K562 (cell line): ENCODE data around the gene LCMT2. TPM values are rescaled to one million over a fixed set of nuclear protein-coding genes. Genes with fewer than 3 reads are reported as not detected.

ENCODE experiments used
- ATAC-seq: fragments of 200-7000 bp; cut with Tn5 transposase; 3 replicates; pipeline ENCODE4 v1.9.1; 2020; ENCODE audit warnings: moderate library complexity
- BruUV-seq: library from RNA; stranded (reverse); fragments of 400-500 nt; replicated peaks from 2 replicates; lab custom pipeline; 2021; lab: Mats Ljungman, UMichigan
- CTCF ChIA-PET: fragments of 300-600 bp; formaldehyde crosslinking; extraction: SDS; loops from one replicate; lab custom pipeline; 2021; ENCODE audit warnings: low intra/inter-chr PET ratio; lab: Yijun Ruan, JAX
- POLR2A ChIA-PET: fragments of 300-600, 350-650 bp; sonication (Branson Sonifier 250); formaldehyde crosslinking; extraction: SDS; loops from one replicate; lab custom pipeline; 2021; ENCODE audit warnings: antibody characterized with exemption, inconsistent platforms; lab: Yijun Ruan, JAX
- DNase-seq, 4 experiments: peaks; one replicate each; pipeline versions ENCODE4 v3.0.0 to v3.0.0-alpha.2; 2011 to 2018; ENCODE audit warnings: low spot score in 3 of 4, mixed read lengths in 3 of 4; ENCODE audit errors: extremely low read depth in 1 of 4
- FAIRE-seq: peaks from 2 replicates; lab custom pipeline; 2011; peaks lifted over from hg19 to GRCh38; lab: Jason Lieb, UNC
- H2AFZ ChIP-seq: 2 replicates; pipeline ENCODE4 v1.6.0; 2011; ENCODE audit warnings: low read depth, low read length, control low read depth, inconsistent platforms
- H3K27ac ChIP-seq: fragments of 200-600 bp; 3 replicates; pipeline ENCODE4 v1.8.0; 2011; ENCODE audit warnings: low read depth, mild to moderate bottlenecking, control low read depth, inconsistent platforms, low read length, moderate library complexity, mixed read lengths; ENCODE audit errors: extremely low read depth
- H3K27me3 ChIP-seq, 2 experiments: fragments of 300-600 bp in 1 of 2; 2 replicates in 1 of 2; 3 replicates in 1 of 2; pipeline versions ENCODE4 v1.6.0 to v1.8.0; 2011; ENCODE audit warnings: inconsistent platforms in 2 of 2, low read length in 2 of 2, mild to moderate bottlenecking in 1 of 2, mixed read lengths in 1 of 2, moderate library complexity in 1 of 2; ENCODE audit not compliant: control insufficient read depth in 2 of 2, insufficient read depth in 2 of 2
- H3K36me3 ChIP-seq: fragments of 300-600 bp; 3 replicates; pipeline ENCODE4 v1.8.0; 2011; ENCODE audit warnings: mild to moderate bottlenecking, low read length, inconsistent platforms; ENCODE audit not compliant: control insufficient read depth, insufficient read depth
- H3K4me1 ChIP-seq, 2 experiments: fragments of 200-600 bp in 1 of 2; replicated peaks in 1 of 2; 2 replicates in 1 of 2; 3 replicates in 1 of 2; pipeline versions ENCODE4 v1.5.1 to v1.8.0; 2011; ENCODE audit warnings: inconsistent platforms in 2 of 2, low read length in 2 of 2, mild to moderate bottlenecking in 1 of 2, mixed read lengths in 1 of 2, moderate library complexity in 1 of 2; ENCODE audit not compliant: control insufficient read depth in 2 of 2, insufficient read depth in 2 of 2
- H3K4me2 ChIP-seq: 2 replicates; pipeline ENCODE4 v1.6.1; 2011; ENCODE audit warnings: low read length, control low read depth, inconsistent platforms, mixed read lengths; ENCODE audit not compliant: insufficient read depth
- H3K4me3 ChIP-seq: fragments of 200-600 bp; sonication (generic), shearing (Covaris generic); 2 replicates; pipeline ENCODE4 v1.5.1; 2016; ENCODE audit warnings: control low read depth, inconsistent platforms
- H3K79me2 ChIP-seq: fragments of 200-600 bp; 3 replicates; pipeline ENCODE4 v1.8.0; 2011; ENCODE audit warnings: low read length, inconsistent platforms; ENCODE audit not compliant: control insufficient read depth, insufficient read depth
- H3K9ac ChIP-seq, 2 experiments: 2 replicates each; pipeline versions ENCODE4 v1.6.0 to v1.6.1; 2011; ENCODE audit warnings: low read depth in 2 of 2, low read length in 2 of 2, control low read depth in 1 of 2, inconsistent platforms in 1 of 2, mild to moderate bottlenecking in 1 of 2, mixed read lengths in 1 of 2; ENCODE audit not compliant: insufficient read depth in 1 of 2
- H3K9me1 ChIP-seq: one replicate; pipeline ENCODE4 v1.6.0; 2011; ENCODE audit warnings: inconsistent platforms, mild to moderate bottlenecking, low read length, moderate library complexity; ENCODE audit not compliant: control insufficient read depth, insufficient read depth
- H3K9me3 ChIP-seq: replicated peaks from 2 replicates; pipeline ENCODE4 v1.5.1; 2011; ENCODE audit warnings: low read depth, low read length, inconsistent platforms; ENCODE audit not compliant: control insufficient read depth, insufficient read depth
- H4K20me1 ChIP-seq: replicated peaks from 2 replicates; pipeline ENCODE4 v1.6.1; 2011; ENCODE audit warnings: low read length, inconsistent platforms, mixed read lengths; ENCODE audit not compliant: control insufficient read depth, insufficient read depth
- CREB1 ChIP-seq, 2 experiments: sonication (generic) in 1 of 2; formaldehyde crosslinking in 1 of 2; IDR thresholded peaks; 2 replicates each; pipeline versions ENCODE4 v1.6.1 to v1.8.0; 2012 to 2022; ENCODE audit warnings: inconsistent platforms in 1 of 2, mild to moderate bottlenecking in 1 of 2, missing genetic modification reagents in 1 of 2, moderate library complexity in 1 of 2
- HDAC6 ChIP-seq: IDR thresholded peaks from 2 replicates; pipeline ENCODE4 v1.6.1; 2012; ENCODE audit warnings: low read depth, mild to moderate bottlenecking, control low read depth, inconsistent platforms, low read length, moderate library complexity
- NFIC ChIP-seq: fragments of 450-650 bp; IDR thresholded peaks from 2 replicates; pipeline ENCODE4 v1.6.1; 2017; ENCODE audit warnings: mild to moderate bottlenecking, inconsistent platforms
- RNF2 ChIP-seq: sonication (generic); IDR thresholded peaks from 2 replicates; pipeline ENCODE4 v1.6.1; 2016
- ZNF175 ChIP-seq: fragments of 200-800 bp; sonication (Bioruptor generic); IDR thresholded peaks from 2 replicates; pipeline ENCODE4 v1.6.1; 2016; ENCODE audit warnings: low read depth, mild to moderate bottlenecking, missing genetic modification characterization, missing compliant biosample characterization
- WGBS: fragments of 100-300 bp; shearing (Covaris generic); methylation state at CpG from one replicate; pipeline ENCODE4 v1.1.6; 2016; ENCODE audit warnings: low coverage, mixed read lengths; ENCODE audit not compliant: insufficient coverage; ENCODE audit errors: missing lambda C conversion rate; 5-methylcytosine and 5-hydroxymethylcytosine counted together
- in situ Hi-C: fragments of 300-500 bp; cut with MboI; formaldehyde crosslinking; loops from 4 replicates; pipeline ENCODE4 v1.15.0; 2018; ENCODE audit warnings: inconsistent platforms, mixed read lengths
- intact Hi-C: fragments of 100-400 bp; cut with micrococcal nuclease; formaldehyde crosslinking; loops from 2 replicates; pipeline ENCODE4 v1.14.2; 2022
- polyA plus RNA-seq, 8 experiments: library from polyadenylated mRNA; depleted of rRNA in 4 of 8; stranded (reverse) in 5 of 8; unstranded in 3 of 8; fragments of >200 nt; fragmentation: Nextera tagmentation in 2 of 8; fragmentation: Illumina TruSeq in 1 of 8; extraction: Ambion mirVana in 2 of 8; extraction: Trizol in 1 of 8; gene quantifications; 2 replicates each; pipeline versions ENCODE4 v1.2.1 to v1.2.3, GENCODE V29; 2011 to 2014; ENCODE audit warnings: inconsistent platforms in 1 of 8, missing spikeins in 1 of 8
- total RNA-seq, 7 experiments: library from RNA; depleted of rRNA in 6 of 7; stranded (reverse); fragments of >200 nt in 6 of 7; fragmentation: Illumina TruSeq in 2 of 7; extraction: Trizol in 2 of 7; gene quantifications; 2 replicates each; pipeline versions ENCODE4 v1.2.1 to v1.2.3, GENCODE V29; 2011 to 2021; ENCODE audit warnings: low replicate concordance in 1 of 7
- TF ChIP-seq, protein P1 (sequence below): fragments of 450-650 bp; IDR thresholded peaks from one replicate; pipeline ENCODE4 v1.6.1; 2018; ENCODE audit warnings: mild to moderate bottlenecking, moderate library complexity; ENCODE audit not compliant: partially characterized antibody

The LCMT2 gene
- total and polyA plus RNA-seq, 9 of the 15 experiments (the other 6 are each of a cell fraction or from before 2014, with no cell fraction given): 2.5 to 22.3 (median 15.2) TPM

DNA sequence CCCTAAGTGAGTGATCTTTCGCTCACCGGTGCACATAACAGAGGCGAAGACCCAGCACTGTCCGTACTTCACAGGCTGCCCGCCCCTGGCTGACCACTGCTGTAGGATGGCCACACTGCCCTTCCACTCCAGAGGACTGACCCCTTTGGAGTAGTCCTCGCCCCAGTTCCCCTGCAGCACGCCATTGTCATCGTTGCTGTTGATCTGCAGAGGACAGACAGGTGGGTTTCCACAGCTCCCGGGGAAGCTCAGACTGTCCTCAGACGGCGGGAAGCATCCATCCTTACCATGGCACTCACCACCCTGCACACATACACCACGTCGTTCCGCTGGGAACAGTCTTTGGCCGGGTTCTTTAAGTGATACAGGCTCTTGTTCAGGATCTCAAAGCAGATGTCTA, 43.1 kb downstream of the LCMT2 start:
- POLR2A ChIA-PET: interaction anchor here (0.6 kb wide), 1 partner anchor 202 kb away, joined by 3 read pairs; no protein-coding TSS in a partner anchor
- ATAC-seq: no peak
- 0 out of 4 replicates have a peak overlapping the region, but pooled peaks of 1 of the 2 experiments have one; percentile 55 for H3K9ac ChIP-seq
- no peak overlapping the region for H3K4me3 ChIP-seq
- no peaks in the 10 kb centered on the region for H3K9me1 ChIP-seq
- no peaks in the 10 kb centered on the region for H3K9me3 ChIP-seq
- no peak overlapping the region for H3K27ac ChIP-seq
- no peaks in the 10 kb centered on the region for H3K79me2 ChIP-seq
- no peak overlapping the region for H3K4me2 ChIP-seq
- TF ChIP-seq CREB1 (IDR thresholded peaks at IDR 0.05) (no peak), CREB1 (CRISPR knock-in tag; IDR thresholded peaks at IDR 0.05) (no peak), NFIC (no peak), ZNF175 (CRISPR knock-in tag) (no peak), RNF2 (no peak), HDAC6 (no peak)
- TF ChIP-seq, protein P1, sequence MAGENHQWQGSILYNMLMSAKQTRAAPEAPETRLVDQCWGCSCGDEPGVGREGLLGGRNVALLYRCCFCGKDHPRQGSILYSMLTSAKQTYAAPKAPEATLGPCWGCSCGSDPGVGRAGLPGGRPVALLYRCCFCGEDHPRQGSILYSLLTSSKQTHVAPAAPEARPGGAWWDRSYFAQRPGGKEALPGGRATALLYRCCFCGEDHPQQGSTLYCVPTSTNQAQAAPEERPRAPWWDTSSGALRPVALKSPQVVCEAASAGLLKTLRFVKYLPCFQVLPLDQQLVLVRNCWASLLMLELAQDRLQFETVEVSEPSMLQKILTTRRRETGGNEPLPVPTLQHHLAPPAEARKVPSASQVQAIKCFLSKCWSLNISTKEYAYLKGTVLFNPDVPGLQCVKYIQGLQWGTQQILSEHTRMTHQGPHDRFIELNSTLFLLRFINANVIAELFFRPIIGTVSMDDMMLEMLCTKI: no peak
- no peak for FAIRE-seq
- no peak for DNase-seq
- H4K20me1 ChIP-seq: peaks cover 3% of the 10 kb centered on the region; the same call in 1 of the 2 replicates
- no peaks in the 10 kb centered on the region; a peak in 1 of 5 replicates for H3K4me1 ChIP-seq
- WGBS: 6% methylated on average over 14 of the region's 15 CpGs
- no TSS peak for BruUV-seq
- intact Hi-C loops: loop anchor here (5.0 to 10.0 kb wide), 2 partner anchors 355 to 582 kb away; no protein-coding TSS in a partner anchor
- CTCF ChIA-PET: no interaction called here
- peaks cover 13 to 24% of the 10 kb centered on the region in 2 experiments for H3K27me3 ChIP-seq
- no peak overlapping the region for H2AFZ ChIP-seq
- in situ Hi-C loops: no loop called here
- H3K36me3 ChIP-seq: no peaks in the 10 kb centered on the region
